ENCODE measurements around the gene ABR.

ABR gene

GRCh38 chr17:983921-984320 is 195.9 kb downstream of the ABR start:
- DNase-seq: no peak
- no peak overlapping the region for H3K4me3 ChIP-seq (ENCODE audit: control insufficient read depth in 1 of 7, extremely low read depth in 1 of 7, insufficient read depth in 4 of 7, low read depth in 2 of 7, low read length in 6 of 7)
- peaks cover 0 to 10% (median 9%) of the 10 kb centered on the region in 4 experiments for H3K4me1 ChIP-seq (ENCODE audit: control extremely low read depth in 1 of 4, control insufficient read depth in 4 of 4, insufficient read depth in 4 of 4, low read length in 3 of 4)
- H3K9me3 ChIP-seq (ENCODE audit: control extremely low read depth in 1 of 5, control insufficient read depth in 4 of 5, insufficient read depth in 2 of 5, low read depth in 1 of 5, low read length in 4 of 5): no peaks in the 10 kb centered on the region
- ChIA-PET POLR2A (interaction anchor here (0.7 kb wide), 1 partner anchor 105 kb away, joined by 3 read pairs; no protein-coding TSS in a partner anchor), CTCF (interaction anchor here (0.9 to 8.4 kb wide), 3 partner anchors 104 to 188 kb away, joined by 3 to 38 read pairs (median 5); no protein-coding TSS in a partner anchor)
- no peaks in the 10 kb centered on the region for H3K36me3 ChIP-seq (ENCODE audit: control insufficient read depth in 4 of 4, insufficient read depth in 4 of 4, low read length in 3 of 4)
- 75% methylated on average over 1 of the region's 3 CpGs for WGBS (ENCODE audit: insufficient coverage)
- H3K27me3 ChIP-seq (replicated peaks in 2 of 5; ENCODE audit: control insufficient read depth in 4 of 5, insufficient read depth in 5 of 5, low read length in 4 of 5): peaks cover 0 to 4% (median 0%) of the 10 kb centered on the region in 5 experiments
- H3K27ac ChIP-seq (ENCODE audit: insufficient read depth in 1 of 2, low read depth in 1 of 2, low read length in 2 of 2, poor library complexity in 1 of 2, severe bottlenecking in 2 of 2): no peak overlapping the region

- Histone ChIP-seq H3K27ac (ENCODE audit: insufficient read depth in 1 of 2, low read depth in 1 of 2, low read length in 2 of 2, poor library complexity in 1 of 2, severe bottlenecking in 2 of 2) (no peak overlapping the region), H3K36me3 (ENCODE audit: control insufficient read depth in 4 of 4, insufficient read depth in 4 of 4, low read length in 3 of 4) (no peaks in the 10 kb centered on the region), H3K9me3 (ENCODE audit: control extremely low read depth in 1 of 5, control insufficient read depth in 4 of 5, insufficient read depth in 2 of 5, low read depth in 1 of 5, low read length in 4 of 5) (no peaks in the 10 kb centered on the region), H3K4me3 (ENCODE audit: control insufficient read depth in 1 of 7, extremely low read depth in 1 of 7, insufficient read depth in 4 of 7, low read depth in 2 of 7, low read length in 6 of 7) (no peak overlapping the region), H3K4me1 (ENCODE audit: control extremely low read depth in 1 of 4, control insufficient read depth in 4 of 4, insufficient read depth in 4 of 4, low read length in 3 of 4) (peaks cover 0 to 19% (median 13%) of the 10 kb centered on the region in 4 experiments), H3K27me3 (replicated peaks in 2 of 5; ENCODE audit: control insufficient read depth in 4 of 5, insufficient read depth in 5 of 5, low read length in 4 of 5) (peaks cover 16 to 26% (median 17%) of the 10 kb centered on the region in 5 experiments)
- ChIA-PET CTCF (interaction anchor here (0.7 to 8.4 kb wide), 21 partner anchors 9 to 222 kb away, joined by 3 to 38 read pairs (median 6); partner anchors contain the start of genes GLOD4, MRM3 and TIMM22), POLR2A (interaction anchor here (0.7 to 1.6 kb wide), 2 partner anchors 187 to 199 kb away, joined by 3 to 5 read pairs; partner anchors contain the start of genes GLOD4 and MRM3)
- 40% methylated on average over 7 of the region's 10 CpGs for WGBS (ENCODE audit: insufficient coverage)
- no peak for DNase-seq
These were observed 198.5 kb downstream of the ABR start for GRCh38 chr17:981292-981658.

DNA sequence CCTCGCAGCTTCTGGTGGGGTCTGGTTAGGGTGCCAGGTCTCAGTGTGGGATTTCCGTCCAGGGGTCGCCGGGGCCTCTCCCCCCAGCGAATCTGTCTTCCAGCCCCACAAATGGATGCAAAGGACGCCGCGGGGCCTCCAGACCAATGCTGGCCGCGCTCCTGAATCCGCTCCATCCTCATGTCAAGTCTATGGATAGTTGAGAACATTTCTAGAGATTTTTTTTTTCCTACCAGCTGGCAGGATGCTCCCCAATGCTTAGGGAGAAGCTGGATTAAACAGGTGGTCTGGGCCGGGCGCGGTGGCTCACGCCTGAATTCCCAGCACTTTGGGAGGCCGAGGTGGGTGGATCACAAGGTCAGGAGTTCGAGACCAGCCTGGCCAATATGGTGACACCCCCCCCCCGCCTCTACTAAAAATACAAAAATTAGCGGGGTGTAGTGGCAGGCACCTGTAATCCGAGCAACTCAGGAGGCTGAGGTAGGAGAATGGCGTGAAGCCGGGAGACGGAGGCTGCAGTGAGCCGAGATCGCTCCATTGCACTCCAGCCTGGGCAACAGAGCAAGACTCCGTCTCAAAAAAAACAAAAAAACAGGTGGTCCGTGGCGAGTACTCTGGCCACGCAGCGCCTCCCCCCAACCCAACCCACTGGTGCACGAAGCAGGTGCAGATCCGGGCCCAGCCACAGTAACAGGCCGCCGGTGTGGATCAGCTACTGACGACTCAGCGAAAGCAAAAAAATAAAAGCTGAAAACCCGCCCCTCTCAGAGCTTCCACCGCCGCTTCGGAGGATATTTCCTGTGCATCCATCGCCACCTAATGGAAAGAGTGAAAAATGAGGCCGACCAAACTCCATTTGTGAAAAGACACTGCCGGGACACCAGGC is 199.1 kb downstream of the ABR start:
- WGBS (ENCODE audit: insufficient coverage): 29% methylated on average over 37 of the region's 43 CpGs
- Histone ChIP-seq H3K27ac (ENCODE audit: insufficient read depth in 1 of 2, low read depth in 1 of 2, low read length in 2 of 2, poor library complexity in 1 of 2, severe bottlenecking in 2 of 2) (no peak overlapping the region), H3K4me3 (ENCODE audit: control insufficient read depth in 1 of 7, extremely low read depth in 1 of 7, insufficient read depth in 4 of 7, low read depth in 2 of 7, low read length in 6 of 7) (peak overlapping the region; percentile 27 to 80 (median 63)), H3K27me3 (replicated peaks in 2 of 5; ENCODE audit: control insufficient read depth in 4 of 5, insufficient read depth in 5 of 5, low read length in 4 of 5) (peaks cover 15 to 31% (median 20%) of the 10 kb centered on the region in 5 experiments), H3K9me3 (ENCODE audit: control extremely low read depth in 1 of 5, control insufficient read depth in 4 of 5, insufficient read depth in 2 of 5, low read depth in 1 of 5, low read length in 4 of 5) (no peaks in the 10 kb centered on the region), H3K36me3 (ENCODE audit: control insufficient read depth in 4 of 4, insufficient read depth in 4 of 4, low read length in 3 of 4) (no peaks in the 10 kb centered on the region), H3K4me1 (ENCODE audit: control extremely low read depth in 1 of 4, control insufficient read depth in 4 of 4, insufficient read depth in 4 of 4, low read length in 3 of 4) (peaks cover 0 to 19% (median 13%) of the 10 kb centered on the region in 4 experiments)
- DNase-seq: peak; percentile 86 to 94 (median 91)
- ChIA-PET POLR2A (interaction anchor here (0.7 to 1.6 kb wide), 3 partner anchors 185 to 199 kb away, joined by 3 to 5 read pairs (median 4); partner anchors contain the start of genes GLOD4 and MRM3), CTCF (interaction anchor here (0.7 to 8.4 kb wide), 23 partner anchors 8 to 221 kb away, joined by 3 to 38 read pairs (median 5); partner anchors contain the start of genes GLOD4, MRM3 and TIMM22)

DNA sequence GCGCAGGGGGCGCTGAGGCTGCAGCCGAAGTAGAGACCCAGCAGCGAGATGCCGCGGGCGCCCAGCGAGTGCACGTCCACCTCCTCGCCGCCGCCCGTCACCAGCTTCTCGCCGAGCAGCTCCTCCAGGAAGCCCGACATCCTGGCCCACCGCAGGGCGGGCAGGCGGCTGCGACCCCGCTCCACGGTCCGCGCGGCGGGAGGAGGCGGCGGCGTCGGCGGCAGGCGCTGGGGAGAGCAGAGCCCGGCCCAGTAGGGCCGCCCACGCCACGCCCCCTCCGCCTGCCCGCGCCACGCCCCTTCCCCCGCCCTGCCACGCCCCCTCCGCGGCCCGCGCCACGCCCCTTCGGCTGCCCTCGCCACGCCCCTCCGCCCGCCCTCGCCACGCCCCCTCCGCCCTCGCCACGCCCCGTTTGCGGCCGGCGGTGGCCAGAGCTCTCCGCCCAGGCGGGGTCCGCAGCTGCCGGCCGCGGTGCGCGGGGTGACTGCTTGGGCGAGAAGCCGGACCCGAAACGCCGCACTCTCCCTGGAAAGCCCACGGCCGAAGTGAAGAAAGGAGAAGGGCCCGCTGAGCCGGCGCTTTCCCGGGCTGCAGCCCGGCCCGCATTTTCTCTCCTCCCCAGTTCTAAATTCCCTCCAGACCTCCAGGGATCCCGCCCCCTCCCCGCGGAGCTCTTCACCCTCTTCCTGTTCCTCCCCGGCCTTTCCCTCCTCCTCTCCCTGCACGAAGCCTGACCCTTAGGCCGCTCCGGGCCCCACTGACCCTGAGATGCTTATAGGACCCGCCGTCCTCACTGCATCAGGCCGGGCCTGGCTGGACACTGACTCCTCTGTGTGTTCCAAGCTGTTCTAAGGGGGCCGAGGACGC is 200.0 kb downstream of the ABR start, which contains the start of gene NXN:
NXN (minus strand) TSS at position 238 of the 867 bp plus-strand sequence.
- peak within 1 kb of the TSS; percentile 27 to 80 (median 63) for H3K4me3 ChIP-seq (ENCODE audit: control insufficient read depth in 1 of 7, extremely low read depth in 1 of 7, insufficient read depth in 4 of 7, low read depth in 2 of 7, low read length in 6 of 7)
- H3K36me3 ChIP-seq (ENCODE audit: control insufficient read depth in 4 of 4, insufficient read depth in 4 of 4, low read length in 3 of 4): no peaks in the 10 kb centered on the region
- ChIA-PET CTCF (interaction anchor here (1.0 to 8.4 kb wide), 12 partner anchors 14 to 835 kb away, joined by 3 to 38 read pairs (median 9); partner anchors contain the start of genes GLOD4, MRM3 and TIMM22), POLR2A (interaction anchor here (1.1 to 1.6 kb wide), 2 partner anchors 184 to 185 kb away, joined by 4 to 5 read pairs; no protein-coding TSS in a partner anchor)
- H3K27me3 ChIP-seq (replicated peaks in 2 of 5; ENCODE audit: control insufficient read depth in 4 of 5, insufficient read depth in 5 of 5, low read length in 4 of 5): peaks cover 17 to 39% (median 20%) of the 10 kb centered on the region in 5 experiments
- H3K9me3 ChIP-seq (ENCODE audit: control extremely low read depth in 1 of 5, control insufficient read depth in 4 of 5, insufficient read depth in 2 of 5, low read depth in 1 of 5, low read length in 4 of 5): no peaks in the 10 kb centered on the region
- H3K4me1 ChIP-seq (ENCODE audit: control extremely low read depth in 1 of 4, control insufficient read depth in 4 of 4, insufficient read depth in 4 of 4, low read length in 3 of 4): peaks cover 0 to 19% (median 13%) of the 10 kb centered on the region in 4 experiments
- peak; percentile 55 to 74 (median 73) for DNase-seq
- H3K27ac ChIP-seq (ENCODE audit: insufficient read depth in 1 of 2, low read depth in 1 of 2, low read length in 2 of 2, poor library complexity in 1 of 2, severe bottlenecking in 2 of 2): no peak within 1 kb of the TSS
- under 1% methylated on average over 53 of the region's 94 CpGs for WGBS (ENCODE audit: insufficient coverage)

DNA sequence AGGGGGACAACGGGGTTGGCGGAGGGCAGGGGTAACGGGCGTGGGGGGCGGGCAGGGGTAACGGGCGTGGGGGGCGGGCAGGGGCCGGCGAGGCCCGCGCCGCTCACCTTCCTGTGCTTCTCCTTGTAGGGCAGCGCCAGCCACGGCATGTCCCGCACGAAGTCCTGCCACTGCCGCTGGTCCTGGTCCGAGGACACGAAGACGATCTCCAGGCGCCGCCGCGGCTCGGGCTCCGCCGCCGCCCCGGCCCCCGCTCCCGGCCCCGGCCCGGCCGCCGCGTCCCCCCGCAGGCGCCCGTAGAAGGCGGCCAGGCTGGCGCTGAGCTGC is 200.6 kb downstream of the ABR start:
- Histone ChIP-seq H3K27ac (ENCODE audit: insufficient read depth in 1 of 2, low read depth in 1 of 2, low read length in 2 of 2, poor library complexity in 1 of 2, severe bottlenecking in 2 of 2) (no peak overlapping the region), H3K27me3 (replicated peaks in 2 of 5; ENCODE audit: control insufficient read depth in 4 of 5, insufficient read depth in 5 of 5, low read length in 4 of 5) (peaks cover 17 to 42% (median 20%) of the 10 kb centered on the region in 5 experiments), H3K4me3 (ENCODE audit: control insufficient read depth in 1 of 7, extremely low read depth in 1 of 7, insufficient read depth in 4 of 7, low read depth in 2 of 7, low read length in 6 of 7) (peak overlapping the region in 5 of 7 experiments; percentile 43 to 75 (median 54)), H3K9me3 (ENCODE audit: control extremely low read depth in 1 of 5, control insufficient read depth in 4 of 5, insufficient read depth in 2 of 5, low read depth in 1 of 5, low read length in 4 of 5) (no peaks in the 10 kb centered on the region), H3K36me3 (ENCODE audit: control insufficient read depth in 4 of 4, insufficient read depth in 4 of 4, low read length in 3 of 4) (no peaks in the 10 kb centered on the region), H3K4me1 (ENCODE audit: control extremely low read depth in 1 of 4, control insufficient read depth in 4 of 4, insufficient read depth in 4 of 4, low read length in 3 of 4) (peaks cover 0 to 19% (median 13%) of the 10 kb centered on the region in 4 experiments)
- POLR2A ChIA-PET: no interaction called here
- no peak for DNase-seq
- WGBS (ENCODE audit: insufficient coverage): under 1% methylated on average over 40 of the region's 42 CpGs
- CTCF ChIA-PET: interaction anchor here (1.0 to 8.4 kb wide), 6 partner anchors 99 to 834 kb away, joined by 3 to 38 read pairs (median 18); no protein-coding TSS in a partner anchor
